Small intestine (tissue), 7 donors: Measurements from ENCODE around the gene PGA3. TPM values are rescaled to one million over a fixed set of nuclear protein-coding genes. Genes with fewer than 3 reads are reported as not detected.
"Not testable (repeated sequence)": the region's sequence is repeated elsewhere in the genome, so short reads cannot be mapped to it uniquely, and the experiment has no call there.

Experiments used
- DNase-seq, 2 donors: peaks; one replicate each; pipeline versions ENCODE4 v3.0.0 to v3.0.0-alpha.2; 2013
- FAIRE-seq: peaks from 2 replicates; lab custom pipeline; 2012; peaks lifted over from hg19 to GRCh38; lab: Jason Lieb, UNC
- H3K27ac ChIP-seq, 3 donors: one replicate each; pipeline ENCODE4 v1.5.1; 2013; ENCODE audit warnings: low read length in 2 of 3, mild to moderate bottlenecking in 2 of 3, control low read depth in 1 of 3, inconsistent platforms in 1 of 3, low read depth in 1 of 3, moderate library complexity in 1 of 3
- H3K27me3 ChIP-seq, 3 donors: one replicate each; pipeline ENCODE4 v1.6.1; 2013; ENCODE audit warnings: low read length in 3 of 3, inconsistent platforms in 1 of 3; ENCODE audit not compliant: control insufficient read depth in 3 of 3, insufficient read depth in 3 of 3
- H3K36me3 ChIP-seq, 3 donors: one replicate each; pipeline ENCODE4 v1.6.1; 2013; ENCODE audit warnings: low read length in 3 of 3, inconsistent platforms in 1 of 3, low read depth in 1 of 3, mild to moderate bottlenecking in 1 of 3, moderate library complexity in 1 of 3; ENCODE audit not compliant: control insufficient read depth in 3 of 3, insufficient read depth in 2 of 3
- H3K4me1 ChIP-seq, 3 donors: one replicate each; pipeline ENCODE4 v1.6.1; 2013; ENCODE audit warnings: low read length in 2 of 3, inconsistent platforms in 1 of 3, low read depth in 1 of 3, mild to moderate bottlenecking in 1 of 3, moderate library complexity in 1 of 3; ENCODE audit not compliant: control insufficient read depth in 3 of 3, insufficient read depth in 2 of 3
- H3K4me3 ChIP-seq, 3 donors: one replicate each; pipeline ENCODE4 v1.5.1; 2013; ENCODE audit warnings: low read length in 3 of 3, control low read depth in 1 of 3, inconsistent platforms in 1 of 3, low read depth in 1 of 3, mild to moderate bottlenecking in 1 of 3, moderate library complexity in 1 of 3
- H3K9me3 ChIP-seq, 2 donors: one replicate each; pipeline ENCODE4 v1.6.1; 2013; ENCODE audit warnings: low read depth in 1 of 2, low read length in 1 of 2; ENCODE audit not compliant: control insufficient read depth in 2 of 2, insufficient read depth in 1 of 2
- WGBS, 3 donors: extraction: QIAGEN DNeasy Blood & Tissue Kit; methylation state at CpG; one replicate each; pipeline ENCODE4 v1.1.7; 2013; 5-methylcytosine and 5-hydroxymethylcytosine counted together
- polyA plus RNA-seq, 4 donors: library from polyadenylated mRNA; stranded (reverse) in 3 of 4; unstranded in 1 of 4; fragments of 200-250 nt in 3 of 4; fragments of 120-200 nt in 1 of 4; gene quantifications; one replicate each; pipeline versions ENCODE4 v1.2.1 to v1.2.3, GENCODE V29; 2013
- donor health status: healthy with polysubstance abuse.
- donor health status: control.
- donor health status: control.
- donor health status: Bipolar disorder and iron deficiency.
- donor health status: healthy.

Gene PGA3
- polyA plus RNA-seq, 4 donors, result 0.47 to 86.2 (median 8.5) TPM

- no peak overlapping the region for H3K4me3 ChIP-seq
- 56 to 73% (median 56%) methylated on average over 4 of the region's 4 CpGs for WGBS, 3 donors
- no peaks in the 10 kb centered on the region for H3K4me1 ChIP-seq
- H3K27me3 ChIP-seq, result peaks cover 0 to 2% (median 0%) of the 10 kb centered on the region in 3 donors
- no peaks in the 10 kb centered on the region for H3K36me3 ChIP-seq
- peaks cover 0 to 11% of the 10 kb centered on the region in 2 donors for H3K9me3 ChIP-seq
- FAIRE-seq, result no peak
- H3K27ac ChIP-seq, result no peak overlapping the region
- peak in 1 of 2 donors; percentile 63 for DNase-seq
These were observed 29.9 kb upstream of the PGA3 start for GRCh38 chr11:61173456-61173855.

- peaks cover 0 to 7% of the 10 kb centered on the region in 2 donors for H3K9me3 ChIP-seq
- no peak for FAIRE-seq
- no peaks in the 10 kb centered on the region for H3K4me1 ChIP-seq
- WGBS, 3 donors, result 53 to 74% (median 55%) methylated on average over 6 of the region's 6 CpGs
- H3K27me3 ChIP-seq, result peaks cover 0 to 2% (median 0%) of the 10 kb centered on the region in 3 donors
- DNase-seq, result no peak
- H3K4me3 ChIP-seq, result no peak overlapping the region
- no peak overlapping the region for H3K27ac ChIP-seq
- H3K36me3 ChIP-seq, result no peaks in the 10 kb centered on the region
These were observed 29.0 kb upstream of the PGA3 start for GRCh38 chr11:61174273-61174672.

GRCh38 chr11:61174949-61175348 lies 28.4 kb upstream of the PGA3 start:
- WGBS, 3 donors, result 68 to 73% (median 70%) methylated on average over 6 of the region's 6 CpGs
- H3K4me1 ChIP-seq, result no peaks in the 10 kb centered on the region
- H3K36me3 ChIP-seq, result no peaks in the 10 kb centered on the region
- no peak overlapping the region for H3K27ac ChIP-seq
- peaks cover 0 to 7% of the 10 kb centered on the region in 2 donors for H3K9me3 ChIP-seq
- H3K4me3 ChIP-seq, result no peak overlapping the region
- peaks cover 0 to 2% (median 0%) of the 10 kb centered on the region in 3 donors for H3K27me3 ChIP-seq
- FAIRE-seq, result no peak
- DNase-seq, result no peak

- DNase-seq (no peak), FAIRE-seq (no peak)
- H3K4me3 ChIP-seq, result no peak overlapping the region
- H3K27me3 ChIP-seq, result peaks cover 0 to 2% (median 0%) of the 10 kb centered on the region in 3 donors
- no peaks in the 10 kb centered on the region for H3K4me1 ChIP-seq
- no peaks in the 10 kb centered on the region for H3K36me3 ChIP-seq
- peaks cover 0 to 7% of the 10 kb centered on the region in 2 donors for H3K9me3 ChIP-seq
- H3K27ac ChIP-seq, result no peak overlapping the region
- 74 to 87% (median 78%) methylated on average over 6 of the region's 6 CpGs for WGBS, 3 donors
These were observed 26.9 kb upstream of the PGA3 start for GRCh38 chr11:61176446-61176845.

- not testable (repeated sequence) for H3K9me3 ChIP-seq, H3K27me3 ChIP-seq, H3K4me3 ChIP-seq, H3K27ac ChIP-seq, FAIRE-seq, H3K36me3 ChIP-seq, DNase-seq, H3K4me1 ChIP-seq
- WGBS, 3 donors, result 92 to 94% (median 93%) methylated on average over 6 of the region's 6 CpGs
These were observed 23.1 kb upstream of the PGA3 start for GRCh38 chr11:61180205-61180604.

GRCh38 chr11:61181489-61181888 lies 21.8 kb upstream of the PGA3 start:
- no peaks in the 10 kb centered on the region for H3K27me3 ChIP-seq
- no peaks in the 10 kb centered on the region for H3K9me3 ChIP-seq
- DNase-seq (no peak), FAIRE-seq (no peak)
- no peaks in the 10 kb centered on the region for H3K4me1 ChIP-seq
- no peak overlapping the region for H3K4me3 ChIP-seq
- H3K36me3 ChIP-seq, result no peaks in the 10 kb centered on the region
- no peak overlapping the region for H3K27ac ChIP-seq
- 89 to 96% (median 94%) methylated on average over 4 of the region's 4 CpGs for WGBS, 3 donors

GRCh38 chr11:61183645-61184044 lies 19.7 kb upstream of the PGA3 start:
- Histone ChIP-seq H3K4me3 (no peak overlapping the region), H3K9me3 (no peaks in the 10 kb centered on the region), H3K36me3 (no peaks in the 10 kb centered on the region), H3K4me1 (no peaks in the 10 kb centered on the region), H3K27ac (no peak overlapping the region), H3K27me3 (no peaks in the 10 kb centered on the region)
- 75 to 86% (median 83%) methylated on average over 4 of the region's 4 CpGs for WGBS, 3 donors
- no peak for FAIRE-seq
- no peak for DNase-seq

- Histone ChIP-seq H3K4me1 (no peaks in the 10 kb centered on the region), H3K27me3 (no peaks in the 10 kb centered on the region), H3K4me3 (no peak overlapping the region), H3K9me3 (peaks cover 0 to 4% of the 10 kb centered on the region in 2 donors), H3K36me3 (no peaks in the 10 kb centered on the region), H3K27ac (no peak overlapping the region)
- DNase-seq (no peak), FAIRE-seq (no peak)
- WGBS, 3 donors, result 83 to 85% (median 83%) methylated on average over 8 of the region's 8 CpGs
These were observed 16.8 kb upstream of the PGA3 start for GRCh38 chr11:61186504-61186903.

GRCh38 chr11:61187505-61188130 lies 15.7 kb upstream of the PGA3 start:
- FAIRE-seq, result no peak
- WGBS, 3 donors, result 36 to 41% (median 41%) methylated on average over 11 of the region's 11 CpGs
- no peaks in the 10 kb centered on the region for H3K27me3 ChIP-seq
- DNase-seq, result peak; percentile 66 to 87
- no peak overlapping the region for H3K4me3 ChIP-seq
- peaks cover 0 to 4% of the 10 kb centered on the region in 2 donors for H3K9me3 ChIP-seq
- H3K27ac ChIP-seq, result no peak overlapping the region
- no peaks in the 10 kb centered on the region for H3K36me3 ChIP-seq
- no peaks in the 10 kb centered on the region for H3K4me1 ChIP-seq
